Measurements from ENCODE around the gene ZNF454. TPM values are rescaled to one million over a fixed set of nuclear protein-coding genes. Genes with fewer than 3 reads are reported as not detected.

Gene ZNF454
- total RNA-seq, 1 donor from 2014 or later: 2.8 TPM

GRCh38 chr5:178994580-178995340 lies 53.8 kb downstream of the ZNF454 start, which contains the start of gene GRM6:
TSS of gene GRM6 (minus strand) at chr5:178995320. CDS start at chr5:178994944, 376 bp downstream.
- H3K36me3 ChIP-seq: no peaks in the 10 kb centered on the region
- TF ChIP-seq CTCF (IDR thresholded peaks at IDR 0.05): no peak
- no peak for DNase-seq (ENCODE audit: low spot score in 2 of 2)
- H3K27me3 ChIP-seq: no peaks in the 10 kb centered on the region
- no peak within 1 kb of the TSS for H3K4me3 ChIP-seq
- H3K27ac ChIP-seq: no peak within 1 kb of the TSS
- intact Hi-C loops (cut with DNase I): no loop called here
- peaks cover 7 to 20% of the 10 kb centered on the region in 2 donors for H3K9me3 ChIP-seq
- no peaks in the 10 kb centered on the region for H3K4me1 ChIP-seq

- H3K27ac ChIP-seq: no peak overlapping the region
- intact Hi-C loops (cut with DNase I): no loop called here
- no peak for TF ChIP-seq CTCF (IDR thresholded peaks at IDR 0.05)
- no peaks in the 10 kb centered on the region for H3K36me3 ChIP-seq
- H3K27me3 ChIP-seq: no peaks in the 10 kb centered on the region
- H3K4me1 ChIP-seq: no peaks in the 10 kb centered on the region
- peaks cover 1 to 15% of the 10 kb centered on the region in 2 donors for H3K9me3 ChIP-seq
- no peak overlapping the region for H3K4me3 ChIP-seq
- no peak for DNase-seq (ENCODE audit: low spot score in 2 of 2)
These were observed 54.3 kb downstream of the ZNF454 start for GRCh38 chr5:178995341-178995690.

GRCh38 chr5:178996156-178996555 lies 55.2 kb downstream of the ZNF454 start:
- Histone ChIP-seq H3K27me3 (no peaks in the 10 kb centered on the region), H3K36me3 (no peaks in the 10 kb centered on the region), H3K4me3 (no peak overlapping the region), H3K9me3 (peaks cover 0 to 6% of the 10 kb centered on the region in 2 donors), H3K4me1 (no peaks in the 10 kb centered on the region), H3K27ac (no peak overlapping the region)
- DNase-seq (ENCODE audit: low spot score in 2 of 2): no peak
- intact Hi-C loops (cut with DNase I): no loop called here
- TF ChIP-seq CTCF (IDR thresholded peaks at IDR 0.05): no peak

- Histone ChIP-seq H3K36me3 (no peaks in the 10 kb centered on the region), H3K27ac (no peak overlapping the region), H3K4me1 (no peaks in the 10 kb centered on the region), H3K27me3 (no peaks in the 10 kb centered on the region), H3K9me3 (no peaks in the 10 kb centered on the region), H3K4me3 (no peak overlapping the region)
- intact Hi-C loops (cut with DNase I): no loop called here
- TF ChIP-seq CTCF (IDR thresholded peaks at IDR 0.05): no peak
- DNase-seq (ENCODE audit: low spot score in 2 of 2): no peak
These were observed 56.2 kb downstream of the ZNF454 start for GRCh38 chr5:178997191-178997590.

DNA sequence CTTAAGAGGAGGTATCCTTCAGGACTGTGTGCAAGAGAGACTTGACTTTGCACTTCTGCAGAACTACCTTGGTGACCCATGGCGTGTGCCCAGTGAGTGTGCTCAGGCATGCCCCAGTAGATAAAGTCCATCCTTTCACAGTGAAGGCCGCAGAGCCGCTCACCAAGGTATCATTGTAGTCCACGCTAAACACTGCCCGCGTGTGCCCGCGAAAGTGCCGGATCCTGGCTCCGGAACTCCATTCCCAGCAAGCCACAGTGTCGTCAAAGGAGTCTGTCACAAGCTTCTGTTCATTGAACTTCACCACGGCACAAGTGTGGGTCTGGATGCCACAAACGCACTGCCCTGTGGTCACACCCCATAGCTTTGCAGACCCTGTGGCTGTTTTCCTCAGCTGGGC lies 57.4 kb downstream of the ZNF454 start:
- Histone ChIP-seq H3K36me3 (no peaks in the 10 kb centered on the region), H3K4me3 (no peak overlapping the region), H3K27ac (no peak overlapping the region), H3K4me1 (no peaks in the 10 kb centered on the region), H3K9me3 (no peaks in the 10 kb centered on the region), H3K27me3 (no peaks in the 10 kb centered on the region)
- intact Hi-C loops (cut with DNase I): no loop called here
- TF ChIP-seq CTCF (IDR thresholded peaks at IDR 0.05): no peak
- no peak for DNase-seq (ENCODE audit: low spot score in 2 of 2)

All from ascending aorta (tissue), 2 donors.